Measurements from ENCODE around the gene INO80.

GRCh38 chr15:41048397-41048796, 67.7 kb downstream of the INO80 start:
- TF ChIP-seq CTCF (IDR thresholded peaks at IDR 0.05) (no peak), POLR2A (IDR thresholded peaks at IDR 0.05) (no peak), POLR2AphosphoS5 (IDR thresholded peaks at IDR 0.05) (no peak), EP300 (IDR thresholded peaks at IDR 0.05) (no peak)

Measured in sigmoid colon (tissue), 4 donors.